OCI-LY7 (cell line): ENCODE data around the gene PSD2.

Experiments used
- CTCF ChIP-seq: fragments of 200-600 bp; sonication (generic); conservative IDR thresholded peaks from 2 replicates; pipeline ENCODE4 v1.5.1; 2014; ENCODE audit warnings: mild to moderate bottlenecking, antibody characterized with exemption, low read length, moderate library complexity, mixed read lengths
- EZH2phosphoT487 ChIP-seq: fragments of 200-600 bp; sonication (generic); IDR thresholded peaks from 2 replicates; pipeline ENCODE4 v1.6.1; 2018; ENCODE audit warnings: low read depth, borderline replicate concordance, mild to moderate bottlenecking, mixed run types, antibody characterized with exemption, low read length, moderate library complexity, mixed read lengths

GRCh38 chr5:139850423-139851016, 54.9 kb downstream of the PSD2 start:
- TF ChIP-seq CTCF (no peak), EZH2phosphoT487 (no peak)
